T-cell (primary cell): ENCODE data around the gene CLHC1. TPM values are rescaled to one million over a fixed set of nuclear protein-coding genes. Genes with fewer than 3 reads are reported as not detected.
"Not testable (repeated sequence)": the region's sequence is repeated elsewhere in the genome, so short reads cannot be mapped to it uniquely, and the experiment has no call there.

Experiments used
- ATAC-seq, 4 experiments: fragments of 200-7000 bp in 3 of 4; fragments of 150-1000 bp in 1 of 4; cut with Tn5 transposase; replicated peaks in 1 of 4; 1 replicate in 3 of 4; 2 replicates in 1 of 4; pipeline ENCODE4 v1.10.0; 2021; ENCODE audit warnings: moderate library complexity in 3 of 4, mild to moderate bottlenecking in 2 of 4, moderate number of reproducible peaks in 1 of 4
- CTCF ChIA-PET, 2 donors: fragments of 300-600 bp; sonication (Branson Sonifier 250); formaldehyde crosslinking; loops; one replicate each; lab custom pipeline; 2022; ENCODE audit warnings: antibody characterized with exemption in 2 of 2; lab: Charles Lee
- POLR2A ChIA-PET, 2 donors: fragments of 300-600 bp; sonication (Branson Sonifier 250); formaldehyde crosslinking; loops; one replicate each; lab custom pipeline; 2022; ENCODE audit warnings: antibody characterized with exemption in 2 of 2; lab: Charles Lee
- DNase-seq, 35 experiments: peaks; one replicate each; pipeline versions ENCODE4 v3.0.0 to v3.0.0-alpha.2; 2013 to 2023
- H3K27ac ChIP-seq: one replicate; pipeline ENCODE4 v1.5.1; 2013; ENCODE audit warnings: low read length
- H3K27me3 ChIP-seq, 2 experiments: replicated peaks in 1 of 2; 1 replicate in 1 of 2; 2 replicates in 1 of 2; pipeline versions ENCODE4 v1.6.1 to v1.7.0; 2013; ENCODE audit warnings: low read length in 1 of 2, mixed read lengths in 1 of 2; ENCODE audit not compliant: control insufficient read depth in 2 of 2, insufficient read depth in 2 of 2; ENCODE audit errors: extremely low read depth in 1 of 2
- H3K36me3 ChIP-seq, 2 donors: 1 replicate in 1 of 2; 2 replicates in 1 of 2; pipeline versions ENCODE4 v1.6.1 to v1.7.0; 2013; ENCODE audit warnings: low read length in 1 of 2; ENCODE audit not compliant: control insufficient read depth in 2 of 2, insufficient read depth in 1 of 2; ENCODE audit errors: extremely low read depth in 1 of 2
- H3K4me1 ChIP-seq, 2 experiments: 1 replicate in 1 of 2; 2 replicates in 1 of 2; pipeline versions ENCODE4 v1.6.1 to v1.7.0; 2013; ENCODE audit warnings: low read length in 2 of 2, mixed read lengths in 1 of 2; ENCODE audit not compliant: insufficient read depth in 2 of 2, control insufficient read depth in 1 of 2; ENCODE audit errors: extremely low read depth in 1 of 2
- H3K4me3 ChIP-seq, 2 donors: 1 replicate in 1 of 2; 2 replicates in 1 of 2; pipeline versions ENCODE4 v1.5.1 to v1.7.0; 2013; ENCODE audit warnings: mild to moderate bottlenecking in 2 of 2, low read length in 1 of 2, moderate library complexity in 1 of 2; ENCODE audit not compliant: control insufficient read depth in 1 of 2; ENCODE audit errors: extremely low read depth in 1 of 2
- H3K9me3 ChIP-seq: 2 replicates; pipeline ENCODE4 v1.7.0; 2013
- H3K27ac Mint-ChIP-seq, 2 donors: one replicate each; pipeline ENCODE4 v1.8.0; 2020 to 2021; ENCODE audit warnings: mild to moderate bottlenecking in 2 of 2, mixed read lengths in 2 of 2
- H3K27me3 Mint-ChIP-seq, 2 donors: one replicate each; pipeline ENCODE4 v1.8.0; 2021 to 2022; ENCODE audit warnings: mixed read lengths in 2 of 2
- H3K36me3 Mint-ChIP-seq: one replicate; pipeline ENCODE4 v1.8.0; 2021; ENCODE audit warnings: mixed read lengths
- H3K4me1 Mint-ChIP-seq, 3 donors: one replicate each; pipeline ENCODE4 v1.8.0; 2020 to 2022; ENCODE audit warnings: mixed read lengths in 3 of 3, mild to moderate bottlenecking in 1 of 3
- H3K4me3 Mint-ChIP-seq, 3 donors: one replicate each; pipeline ENCODE4 v1.8.0; 2020 to 2022; ENCODE audit warnings: mild to moderate bottlenecking in 3 of 3, mixed read lengths in 3 of 3, moderate library complexity in 3 of 3
- H3K9me3 Mint-ChIP-seq, 3 donors: one replicate each; pipeline ENCODE4 v1.8.0; 2020 to 2022; ENCODE audit warnings: mixed read lengths in 3 of 3
- WGBS: methylation state at CpG from one replicate; pipeline ENCODE4 v1.1.5; 2013; ENCODE audit warnings: missing lambda C conversion rate; ENCODE audit not compliant: insufficient coverage; 5-methylcytosine and 5-hydroxymethylcytosine counted together
- total RNA-seq, 35 experiments: library from RNA in 6 of 35; stranded (reverse) in 6 of 35; fragments of 120-200 nt in 1 of 35; gene quantifications; one replicate each; pipeline versions ENCODE4 v1.2.1 to v1.2.4 and lab custom pipeline; 2013 to 2026

Gene CLHC1
- total RNA-seq, 5 donors from 2014 or later (not counting 1 experiment from before 2014, with no cell fraction given), result 5.7 to 14.3 (median 9.2) TPM

GRCh38 chr2:55133467-55134315 is 98.4 kb downstream of the CLHC1 start:
- Histone ChIP-seq H3K27me3 (no peaks in the 10 kb centered on the region), H3K9me3 (no peaks in the 10 kb centered on the region), H3K4me1 (peaks cover 13 to 30% of the 10 kb centered on the region in 2 experiments), H3K4me3 (peak overlapping the region; percentile 53 to 58), H3K27ac (peak overlapping the region; percentile 97), H3K36me3 (no peaks in the 10 kb centered on the region)
- peak overlapping the region; percentile 79 to 84 (median 83) for H3K4me3 Mint-ChIP-seq
- peak overlapping the region; percentile 97 to 98 for H3K27ac Mint-ChIP-seq
- WGBS, result 0% methylated on average over 3 of the region's 10 CpGs
- ATAC-seq, result peak; percentile 72 to 92 (median 78)
- peak; percentile 7 to 87 (median 50) for DNase-seq
- H3K4me1 Mint-ChIP-seq, result peaks cover 32 to 38% (median 37%) of the 10 kb centered on the region in 3 donors
- H3K36me3 Mint-ChIP-seq, result no peaks in the 10 kb centered on the region
- ChIA-PET CTCF (interaction anchor here (1.2 to 1.4 kb wide), 3 partner anchors 41 to 97 kb away, joined by 4 to 6 read pairs (median 4); partner anchors contain the start of gene RTN4 (in 1 of the 2)), POLR2A (interaction anchor here (0.7 to 1.1 kb wide), 3 partner anchors 83 to 484 kb away, joined by 3 to 6 read pairs (median 4); partner anchors contain the start of genes RTN4 (in 2 of the 2) and PPP4R3B (in 1 of the 2))
- H3K9me3 Mint-ChIP-seq, result no peaks in the 10 kb centered on the region
- no peaks in the 10 kb centered on the region for H3K27me3 Mint-ChIP-seq

GRCh38 chr2:55130849-55131248 is 101.2 kb downstream of the CLHC1 start:
- POLR2A ChIA-PET, result interaction anchor here in 1 of 2 donors (0.9 kb wide), 1 partner anchor 83 kb away, joined by 3 read pairs; no protein-coding TSS in a partner anchor
- no CpG with 5 or more reads among the region's 1 CpG for WGBS
- Mint-ChIP-seq H3K36me3 (no peaks in the 10 kb centered on the region), H3K27ac (peak overlapping the region; percentile 41 to 47), H3K9me3 (peaks cover 0 to 5% (median 5%) of the 10 kb centered on the region in 3 donors), H3K4me3 (no peak overlapping the region), H3K4me1 (peaks cover 22 to 25% (median 22%) of the 10 kb centered on the region in 3 donors), H3K27me3 (no peaks in the 10 kb centered on the region)
- peaks cover 13 to 25% of the 10 kb centered on the region in 2 experiments for H3K4me1 ChIP-seq
- CTCF ChIA-PET, result interaction anchor here in 1 of 2 donors (0.9 kb wide), 1 partner anchor 80 kb away, joined by 3 read pairs; the partner anchor contains the start of gene RTN4
- H3K36me3 ChIP-seq, result no peaks in the 10 kb centered on the region
- H3K9me3 ChIP-seq, result no peaks in the 10 kb centered on the region
- no peak for DNase-seq
- no peaks in the 10 kb centered on the region for H3K27me3 ChIP-seq
- ATAC-seq, result no peak
- H3K4me3 ChIP-seq, result no peak overlapping the region
- H3K27ac ChIP-seq, result no peak overlapping the region

GRCh38 chr2:55126643-55127042 is 105.5 kb downstream of the CLHC1 start:
- CTCF ChIA-PET, H3K9me3 Mint-ChIP-seq, H3K27ac ChIP-seq: not testable (repeated sequence)

More at GRCh38 chr2:55126643-55127042, 105.5 kb downstream of the CLHC1 start:
- POLR2A ChIA-PET, H3K27me3 Mint-ChIP-seq, H3K9me3 ChIP-seq, H3K27me3 ChIP-seq, H3K36me3 ChIP-seq, H3K4me1 ChIP-seq, H3K27ac Mint-ChIP-seq, DNase-seq, H3K4me1 Mint-ChIP-seq, ATAC-seq, H3K4me3 Mint-ChIP-seq, H3K36me3 Mint-ChIP-seq, H3K4me3 ChIP-seq: not testable (repeated sequence)
- WGBS, result no CpG with 5 or more reads among the region's 4 CpGs

Other genes starting within 250 kb of the CLHC1 start
- 10 to 100 TPM; 66.3 to 77.1 (median 75.4) TPM for gene RTN4, start 181.8 kb downstream of the CLHC1 start, total RNA-seq
- gene RPS27A, start 395 bp upstream of the CLHC1 start, total RNA-seq, result 1,000 to 10,000 TPM; 1,619 to 1,934 (median 1,876) TPM
- 10 to 100 TPM; 21.1 to 31.5 (median 29.4) TPM for gene MTIF2, start 36.9 kb upstream of the CLHC1 start, total RNA-seq
- 10 to 100 TPM; 13.2 to 15.7 (median 14.3) TPM for gene CCDC88A, start 187.6 kb upstream of the CLHC1 start, total RNA-seq